SHP77 (cell line): ENCODE results near the gene GRAMD1B.

Experiments
- DNase-seq, 2 experiments: peaks; one replicate each; lab custom pipeline; 2025; lab: John Stamatoyannopoulos, UW

GRAMD1B gene

DNA sequence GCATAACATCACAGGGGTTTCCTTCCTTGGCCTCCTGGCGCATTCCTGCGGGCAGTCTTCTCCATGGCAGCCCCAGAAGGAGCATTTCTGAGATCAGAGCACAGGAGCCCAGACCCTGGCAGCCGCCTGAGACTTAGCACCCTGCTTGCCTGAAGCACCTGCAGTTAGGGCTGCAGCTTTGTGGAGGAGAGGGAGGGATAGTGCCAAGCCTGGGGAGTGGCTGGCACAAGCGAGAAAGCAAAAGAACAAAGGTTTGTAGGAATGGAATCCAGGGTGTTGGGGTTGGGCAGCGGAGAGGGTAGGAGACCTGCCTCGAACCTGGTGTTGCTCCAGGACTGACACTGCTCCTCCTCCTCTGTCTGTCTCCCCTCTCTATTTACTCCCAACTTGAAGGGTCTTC is 157.5 kb downstream of the GRAMD1B start:
- no peak for DNase-seq

GRCh38 chr11:123588117-123588863 is 158.2 kb downstream of the GRAMD1B start:
- DNase-seq, result no peak

DNA sequence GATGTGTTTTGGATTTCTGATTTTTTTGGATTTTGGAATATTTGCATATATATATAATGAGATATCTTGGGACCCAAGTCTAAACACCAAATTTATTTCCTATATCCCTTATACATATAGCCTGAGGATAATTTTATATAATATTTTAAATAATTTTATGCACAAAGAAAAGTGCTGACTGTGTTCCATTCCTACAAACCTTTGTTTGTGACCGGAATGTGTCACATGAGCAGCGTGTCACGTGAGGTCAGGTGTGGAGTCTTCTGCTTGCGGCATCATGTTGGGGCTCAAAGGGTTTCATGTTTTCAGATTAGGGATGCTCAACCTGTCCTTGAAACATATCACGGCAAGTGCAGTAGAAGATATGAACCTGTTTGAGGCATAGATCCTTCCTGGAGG is 158.8 kb downstream of the GRAMD1B start:
- no peak for DNase-seq

- DNase-seq, result no peak
Measured at GRCh38 chr11:123590296-123590912, 160.3 kb downstream of the GRAMD1B start.

- DNase-seq, result no peak
Measured at GRCh38 chr11:123593570-123593969, 163.5 kb downstream of the GRAMD1B start.

GRCh38 chr11:123594188-123594901 is 164.3 kb downstream of the GRAMD1B start:
- DNase-seq, result no peak

- no peak for DNase-seq
Measured at GRCh38 chr11:123594921-123595320, 164.9 kb downstream of the GRAMD1B start.

- no peak for DNase-seq
Measured at GRCh38 chr11:123597859-123598258, 167.8 kb downstream of the GRAMD1B start.

GRCh38 chr11:123601136-123601535 is 171.1 kb downstream of the GRAMD1B start:
- DNase-seq, result no peak

- DNase-seq, result no peak
Measured at GRCh38 chr11:123601743-123602142, 171.7 kb downstream of the GRAMD1B start.

GRCh38 chr11:123603666-123604065 is 173.6 kb downstream of the GRAMD1B start:
- no peak for DNase-seq

DNA sequence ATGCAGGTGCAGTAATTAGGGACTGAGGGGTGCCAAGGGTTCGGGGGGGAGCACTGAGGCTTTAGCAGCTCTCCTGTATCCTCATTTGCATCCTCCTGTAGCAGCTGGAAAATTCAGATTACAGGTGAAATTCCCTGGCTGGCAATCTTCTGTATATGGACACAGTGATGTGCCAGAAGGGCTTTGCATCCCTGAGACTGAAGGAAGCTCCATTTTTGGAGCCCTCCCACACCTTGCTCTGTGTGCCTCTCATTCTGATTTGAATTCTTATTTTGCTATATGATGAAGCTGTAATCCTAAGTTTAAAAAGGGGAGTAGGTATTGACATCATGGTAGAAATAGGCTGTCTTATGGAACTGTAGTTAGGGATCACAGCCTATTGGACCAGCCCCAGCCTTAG is 177.7 kb downstream of the GRAMD1B start:
- DNase-seq, result no peak

- no peak for DNase-seq
Measured at GRCh38 chr11:123608371-123608770, 178.3 kb downstream of the GRAMD1B start.

DNA sequence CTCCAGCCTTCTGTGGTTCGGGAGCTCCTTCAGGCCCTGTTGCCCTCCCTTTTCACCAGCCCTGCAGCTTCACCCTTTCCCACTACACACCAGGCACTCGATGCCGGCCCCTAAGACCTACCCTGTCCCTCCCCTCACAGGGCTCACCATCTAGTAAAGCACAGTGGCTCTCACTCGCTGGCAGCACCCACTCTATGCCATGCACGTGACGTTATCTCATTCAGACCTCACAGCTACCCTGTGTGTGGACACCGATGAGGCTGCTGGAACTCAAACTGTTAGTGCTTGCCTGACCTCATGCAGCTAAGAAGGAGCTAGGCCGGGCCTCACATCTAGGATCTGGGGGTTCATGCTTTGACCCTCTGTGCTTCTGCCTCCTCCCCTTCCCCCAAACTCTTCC is 178.9 kb downstream of the GRAMD1B start:
- DNase-seq, result no peak

DNA sequence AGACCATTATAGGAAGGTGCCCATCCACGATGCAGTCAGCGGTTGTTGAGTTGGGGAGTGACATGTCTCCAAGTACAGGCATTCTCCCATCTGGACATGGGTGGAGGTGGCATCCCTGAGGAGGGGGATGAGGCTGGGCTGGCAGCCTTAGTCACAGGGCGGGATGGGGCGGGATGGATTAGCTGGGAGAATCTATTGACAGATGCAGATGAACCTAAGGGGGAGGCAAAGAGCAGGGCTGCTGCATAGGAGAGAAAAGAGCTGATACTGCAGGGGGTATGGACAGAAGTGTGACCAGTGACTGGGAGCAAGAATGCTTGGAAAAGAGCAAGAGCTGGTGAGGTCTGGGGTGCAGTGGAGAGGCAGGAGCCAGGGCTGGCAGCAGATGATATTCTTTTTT is 181.6 kb downstream of the GRAMD1B start:
- DNase-seq, result no peak

DNA sequence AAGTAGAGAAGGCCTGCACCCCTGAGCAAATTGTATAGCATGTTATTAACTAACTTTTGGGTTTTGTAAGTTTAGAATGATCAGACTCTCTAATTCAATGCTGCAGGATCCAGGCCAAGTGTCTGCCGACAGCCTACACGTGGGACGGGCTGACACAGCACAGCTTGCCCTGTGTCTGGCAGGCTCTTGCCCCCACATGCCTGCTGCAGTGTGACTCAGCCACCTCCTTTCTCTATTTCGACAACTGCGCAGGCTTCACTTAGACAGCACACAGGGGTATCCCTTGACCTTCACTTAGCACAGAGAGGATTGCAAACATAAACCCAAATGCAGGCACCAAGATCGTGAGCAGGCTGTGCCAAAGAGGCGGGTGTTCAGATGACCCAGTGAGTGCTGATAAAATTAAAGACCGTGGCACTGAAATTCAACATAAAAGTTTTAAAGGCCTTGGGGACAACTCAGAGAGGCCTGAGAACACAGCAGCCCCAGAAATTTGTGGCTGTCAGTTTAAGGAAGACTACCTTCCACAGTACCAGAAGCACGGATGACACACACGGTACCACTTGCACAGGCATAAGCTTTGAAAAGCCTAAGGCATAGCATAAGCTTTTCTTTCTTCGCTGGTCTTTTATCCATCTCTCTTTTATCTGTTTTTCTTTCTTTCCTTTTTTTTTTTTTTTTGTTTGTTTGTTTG is 186.6 kb downstream of the GRAMD1B start:
- no peak for DNase-seq

DNA sequence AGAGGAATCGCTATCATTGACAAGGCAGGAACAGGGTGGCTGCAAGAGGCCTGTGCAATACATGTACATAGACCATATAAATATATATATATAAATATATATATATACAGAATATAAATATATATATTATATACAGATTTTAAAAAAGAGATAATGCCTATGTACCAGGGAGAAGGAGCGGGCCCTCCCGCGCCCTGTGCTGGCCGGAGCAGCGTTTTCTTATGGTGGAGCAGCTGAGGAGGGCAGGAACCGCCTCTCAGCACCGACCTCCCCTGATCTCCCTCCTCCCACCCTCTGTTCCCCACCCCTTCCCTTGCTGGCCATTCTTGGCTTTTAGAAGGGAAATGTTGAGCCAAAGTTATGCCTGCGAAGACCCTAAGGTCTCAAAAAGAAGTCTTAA is 192.5 kb downstream of the GRAMD1B start:
- no peak for DNase-seq

DNA sequence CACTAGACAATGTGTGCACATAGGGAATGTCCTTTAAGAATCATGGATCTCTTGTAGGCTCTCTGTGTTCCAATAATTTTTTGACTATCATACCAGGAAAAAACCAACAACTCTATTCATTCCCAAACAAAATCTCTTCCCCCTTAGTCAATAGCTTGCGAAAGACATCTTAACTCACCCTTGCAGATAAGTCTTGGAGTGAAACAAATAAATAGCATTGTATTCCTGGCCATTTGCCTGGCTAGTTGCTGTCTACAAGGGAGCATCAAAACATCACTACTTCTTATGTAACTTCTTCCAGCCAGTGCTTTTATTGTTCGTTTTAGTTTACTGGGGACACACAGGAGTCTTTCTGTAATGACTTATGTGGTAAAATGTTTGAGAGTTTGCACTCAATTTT is 194.9 kb downstream of the GRAMD1B start:
- DNase-seq, result no peak

- no peak for DNase-seq
Measured at GRCh38 chr11:123628936-123629683, 199.0 kb downstream of the GRAMD1B start.

DNA sequence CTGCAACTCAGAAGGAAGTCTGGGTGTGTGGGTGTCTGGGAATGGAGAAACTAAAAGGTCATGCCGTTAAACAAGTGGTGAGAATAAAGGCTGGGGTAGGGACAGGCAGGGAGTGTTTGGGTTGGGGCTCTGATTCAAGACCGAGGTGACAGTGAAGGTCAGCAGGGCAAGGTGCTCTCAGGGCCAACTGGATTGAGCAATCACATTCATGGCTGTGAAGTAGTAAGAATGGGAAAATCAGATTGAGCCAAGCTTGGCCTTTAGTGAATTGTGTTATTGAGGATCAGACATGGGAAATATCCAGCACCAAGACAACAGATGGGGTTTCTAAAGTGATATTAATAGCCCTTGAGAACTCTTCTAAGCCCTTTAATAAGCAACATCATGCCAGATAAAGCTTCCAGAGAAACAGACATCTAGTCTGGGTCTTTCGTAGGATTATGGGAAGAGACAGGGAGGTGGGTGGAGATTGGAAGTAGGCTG is 200.1 kb downstream of the GRAMD1B start:
- DNase-seq, result no peak

- DNase-seq, result no peak
Measured at GRCh38 chr11:123640029-123640428, 210.0 kb downstream of the GRAMD1B start.
